GM19193 (cell line): ENCODE measurements around the gene DGKG.

Source experiments
- POLR2A ChIP-seq: IDR thresholded peaks from 4 replicates; pipeline ENCODE4 v1.6.1; 2011; ENCODE audit not compliant: insufficient read depth, insufficient read length; ENCODE audit errors: extremely low read depth

DGKG gene

DNA sequence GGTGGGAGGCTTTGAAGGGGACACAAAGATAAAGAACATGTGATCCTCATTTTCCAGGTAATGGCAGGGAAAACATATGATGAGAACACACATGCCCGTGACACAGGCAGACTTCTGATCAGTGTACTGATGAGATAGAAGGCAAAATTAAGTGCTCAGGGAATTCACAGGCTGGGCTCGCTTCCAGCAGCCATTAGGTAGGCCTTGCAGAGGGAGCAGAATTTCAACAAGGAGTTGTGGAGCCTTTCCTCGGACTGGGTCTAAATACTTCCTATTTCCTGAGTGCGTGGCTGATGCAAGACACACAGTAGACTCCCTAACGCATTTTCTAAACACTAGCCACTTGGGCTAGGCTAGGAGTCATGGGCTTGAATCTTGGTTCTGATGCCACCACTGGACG, 179.2 kb downstream of the DGKG start:
- TF ChIP-seq POLR2A: no peak

DNA sequence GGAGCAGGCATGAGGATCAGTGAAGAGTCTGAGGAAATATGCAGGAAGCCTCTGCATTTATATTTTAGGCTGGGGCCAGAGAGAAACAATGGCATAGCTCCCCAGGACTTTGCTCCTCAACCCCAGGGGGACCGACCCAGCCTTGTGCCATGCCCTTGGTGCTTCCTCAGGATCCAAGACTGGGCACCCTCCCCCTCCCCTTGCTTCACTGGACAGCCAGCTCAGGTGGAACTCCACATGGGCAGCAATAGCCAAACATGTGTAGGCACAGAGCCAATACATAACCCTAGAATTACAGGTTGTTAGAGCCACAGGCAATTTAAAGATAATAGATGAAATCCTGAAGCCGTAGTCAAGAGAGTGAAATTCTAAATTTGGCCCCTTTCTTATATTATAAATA, 180.1 kb downstream of the DGKG start:
- no peak for TF ChIP-seq POLR2A

DNA sequence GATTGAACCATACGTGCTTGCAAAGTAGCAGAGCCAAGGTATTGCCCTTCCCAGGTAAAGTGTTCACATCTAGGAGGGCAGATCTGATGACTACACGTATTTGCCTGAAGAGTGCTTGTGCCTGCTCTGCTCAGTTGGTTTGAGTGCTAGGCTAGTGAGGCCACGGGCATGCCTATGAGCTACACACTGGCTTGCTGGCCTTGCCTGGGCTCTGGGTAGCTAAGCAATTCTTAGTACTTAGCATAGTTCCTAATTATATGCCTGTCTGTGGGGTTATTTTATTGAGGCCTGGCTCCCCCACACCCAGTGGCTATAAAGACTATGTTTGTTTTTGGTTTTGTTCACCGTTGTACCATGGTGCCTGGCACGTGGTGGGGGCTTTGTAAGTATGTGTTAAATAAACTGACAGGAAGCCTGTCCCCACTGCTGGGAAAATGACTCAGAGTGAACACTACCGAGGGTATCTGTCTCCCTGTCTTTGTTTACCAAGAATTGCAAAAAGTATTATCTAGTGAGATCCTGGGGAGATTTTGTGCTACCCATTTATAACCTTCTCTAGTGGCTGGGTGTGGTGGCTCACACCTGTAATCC, 181.0 kb downstream of the DGKG start:
- TF ChIP-seq POLR2A: no peak

DNA sequence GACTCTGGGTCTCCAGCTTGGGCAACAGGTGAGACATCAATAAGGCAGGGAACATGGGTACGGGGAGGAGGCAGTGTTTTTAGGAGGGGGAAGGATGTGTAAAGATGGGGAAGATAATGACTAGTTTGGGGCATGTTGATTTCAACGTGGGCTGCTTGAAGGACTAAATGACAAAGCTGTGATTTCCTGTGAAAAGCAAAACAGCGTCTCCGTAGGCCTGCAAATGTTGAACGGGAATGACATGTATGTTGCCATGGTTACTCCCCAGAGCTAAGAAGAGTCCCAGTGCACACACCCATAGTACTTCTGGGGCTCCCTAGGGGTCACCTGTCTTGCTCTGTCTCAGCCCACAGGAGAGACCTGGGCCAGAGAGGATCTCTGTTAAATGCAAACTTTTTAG, 181.9 kb downstream of the DGKG start:
- no peak for TF ChIP-seq POLR2A

DNA sequence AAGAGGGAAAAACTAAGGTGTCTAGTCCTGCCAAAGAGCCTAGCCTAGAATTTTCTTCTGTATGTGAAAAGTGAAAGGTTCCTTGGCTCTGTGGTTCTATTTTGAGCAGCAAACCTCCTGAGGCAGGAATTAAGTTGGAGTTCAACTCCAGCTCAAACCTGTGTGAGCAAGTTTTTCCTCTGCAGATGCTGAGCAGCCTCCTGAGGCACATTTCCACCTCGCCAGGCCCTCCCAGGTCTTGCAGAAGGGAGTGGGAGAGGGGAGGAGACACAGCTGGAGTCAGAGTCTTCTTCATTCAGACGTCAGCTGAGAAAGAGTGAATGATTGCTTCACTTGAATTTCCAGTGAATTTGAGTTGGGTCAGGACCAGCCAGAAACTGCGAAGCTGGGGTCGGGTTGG, 183.6 kb downstream of the DGKG start:
- no peak for TF ChIP-seq POLR2A

DNA sequence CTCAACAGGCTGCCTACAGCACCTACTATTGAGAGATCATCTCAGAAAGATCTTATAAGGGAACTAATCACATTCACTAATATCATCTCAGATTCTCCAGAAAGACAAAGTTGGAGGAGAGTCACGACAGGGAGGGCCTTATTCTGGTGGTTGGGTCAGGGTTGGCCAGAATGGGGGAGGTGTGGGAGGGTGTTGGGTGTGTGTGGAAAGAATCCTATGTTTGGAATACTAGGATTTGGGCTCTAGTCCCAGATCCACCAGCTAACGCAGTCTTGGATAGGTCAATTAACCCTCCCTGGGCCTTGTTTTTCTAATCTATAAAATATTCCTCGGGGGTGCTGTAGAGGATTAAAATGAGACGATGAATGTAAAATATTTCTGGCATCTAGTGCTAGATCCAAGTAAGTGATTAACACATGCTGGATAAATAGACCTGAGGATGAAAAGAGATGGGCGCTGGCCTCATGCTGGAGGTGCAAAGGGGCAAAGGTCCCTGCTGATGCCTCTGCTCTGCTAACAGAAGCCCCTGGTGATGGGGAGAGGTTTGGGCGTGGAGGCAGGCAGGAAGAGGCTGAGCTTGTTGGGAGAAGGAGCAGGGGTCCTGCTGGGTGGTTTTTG, 185.6 kb downstream of the DGKG start:
- TF ChIP-seq POLR2A: no peak

DNA sequence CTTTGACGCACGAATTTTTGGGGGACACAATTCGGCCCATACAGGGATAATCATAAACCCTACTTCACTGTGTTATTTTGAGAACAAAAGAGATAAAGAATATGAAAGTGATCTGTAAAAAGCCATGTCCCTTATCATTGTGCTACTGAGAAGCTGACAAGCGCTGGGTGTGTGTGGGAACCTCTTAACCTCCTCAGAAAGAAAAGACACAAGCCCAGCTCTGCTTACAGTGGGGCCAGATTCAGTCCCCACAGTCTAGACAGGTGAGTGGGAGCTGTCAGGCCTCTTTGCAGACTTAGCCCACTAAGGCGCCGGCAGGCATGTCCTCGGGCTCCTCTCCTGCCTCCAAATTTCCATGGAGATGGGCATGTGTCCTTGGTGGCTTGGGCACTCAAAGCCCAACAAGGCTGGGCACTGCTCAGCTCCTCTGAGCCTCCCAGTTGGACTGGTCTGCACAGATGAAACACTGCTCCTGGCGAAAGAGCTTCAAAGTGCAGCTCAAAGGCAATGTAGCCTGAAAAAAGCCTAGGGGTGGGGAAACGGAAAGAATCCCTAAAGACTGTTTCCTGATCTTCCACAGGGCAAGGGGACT, 188.7 kb downstream of the DGKG start:
- TF ChIP-seq POLR2A: no peak

DNA sequence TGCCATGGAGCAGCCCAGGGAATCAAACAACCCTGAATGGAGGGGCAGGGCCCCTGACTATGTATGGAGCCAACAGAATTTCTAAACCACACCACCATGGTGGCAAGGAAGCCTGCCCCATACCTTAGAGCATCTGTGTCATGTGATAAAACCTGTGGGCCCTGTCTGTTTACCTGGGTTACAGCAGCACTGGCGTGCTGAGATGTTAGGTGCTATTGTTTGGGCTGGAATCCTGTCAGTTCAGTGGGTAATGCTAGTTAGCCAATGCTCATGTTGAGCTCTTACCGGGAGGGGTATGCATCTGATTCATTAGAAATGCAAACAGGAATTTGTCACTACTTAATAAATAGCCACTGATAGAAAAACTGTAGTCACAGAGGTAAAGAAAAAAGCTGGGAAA, 189.7 kb downstream of the DGKG start:
- TF ChIP-seq POLR2A: no peak

DNA sequence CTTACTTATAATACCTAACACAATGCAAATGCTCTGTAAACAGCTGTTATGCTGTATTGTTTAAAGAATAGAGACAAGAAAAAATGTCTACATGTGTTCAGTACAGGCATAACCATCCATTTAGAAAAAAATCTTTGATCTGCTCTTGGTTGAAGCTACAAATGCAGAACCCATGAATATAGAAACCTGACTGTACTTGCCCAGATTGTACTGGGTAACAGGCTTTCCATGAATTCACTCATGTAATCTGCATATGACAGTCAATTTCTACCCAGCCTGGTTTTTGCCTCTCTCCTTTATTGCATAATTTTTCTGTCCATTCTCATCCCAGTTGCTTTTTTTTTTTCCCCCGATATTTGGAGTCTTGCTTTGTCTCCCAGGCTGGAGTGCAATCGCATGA, 190.5 kb downstream of the DGKG start:
- no peak for TF ChIP-seq POLR2A

DNA sequence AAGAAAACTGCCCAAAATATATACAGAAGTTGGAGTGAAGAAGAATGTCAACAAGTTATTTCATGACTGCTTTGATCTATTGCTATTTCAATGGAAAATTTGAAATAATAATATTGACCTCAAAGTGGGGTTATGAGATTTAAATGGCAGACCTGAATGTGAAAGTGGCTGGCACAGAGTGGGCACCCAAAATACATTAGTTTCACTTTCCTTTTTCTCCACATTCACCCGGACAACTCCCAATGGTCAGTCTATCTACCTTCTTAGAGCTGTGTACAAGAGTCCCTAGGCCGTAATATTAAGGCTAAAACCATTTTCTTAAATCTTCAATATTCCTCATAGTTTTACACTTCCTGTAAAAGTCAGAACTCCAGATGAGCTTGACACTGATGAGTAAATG, 191.5 kb downstream of the DGKG start:
- no peak for TF ChIP-seq POLR2A

DNA sequence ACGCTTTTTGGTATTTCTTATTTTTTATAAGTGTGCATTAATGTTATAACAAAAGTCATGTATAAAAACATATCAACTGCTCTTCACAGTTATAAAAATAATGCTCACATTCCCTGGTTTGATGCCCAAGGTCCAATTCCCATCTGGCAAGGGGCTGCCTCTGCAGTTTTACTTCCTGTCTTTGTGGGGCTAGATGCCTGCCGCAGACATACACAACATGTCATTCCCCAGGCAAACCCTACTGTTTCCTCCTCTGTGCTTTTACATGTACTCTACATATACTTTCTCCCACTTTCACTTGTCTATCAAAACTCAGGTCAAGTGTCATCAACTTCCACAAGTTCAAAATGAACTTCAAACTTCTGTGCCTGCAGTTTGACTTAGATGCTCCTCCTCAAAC, 192.7 kb downstream of the DGKG start:
- TF ChIP-seq POLR2A: no peak

DNA sequence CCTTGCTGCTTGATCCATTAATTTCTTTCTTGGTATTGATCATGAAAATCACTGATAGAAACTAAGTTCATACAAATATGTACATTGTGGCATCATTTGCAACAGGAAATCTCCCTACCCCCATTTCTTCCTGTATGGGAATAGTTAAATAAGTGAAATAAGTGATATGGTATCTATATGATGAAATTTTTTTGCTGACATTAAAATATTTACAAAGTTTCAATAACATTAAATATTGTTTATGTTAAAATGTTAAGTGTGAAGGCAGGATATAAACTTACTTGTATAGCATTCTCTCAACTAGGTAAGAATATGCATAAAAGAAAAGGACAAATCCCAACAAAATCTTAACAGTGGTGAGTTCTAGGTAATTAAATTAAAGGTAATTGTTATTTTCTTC, 193.1 kb downstream of the DGKG start:
- TF ChIP-seq POLR2A: no peak

DNA sequence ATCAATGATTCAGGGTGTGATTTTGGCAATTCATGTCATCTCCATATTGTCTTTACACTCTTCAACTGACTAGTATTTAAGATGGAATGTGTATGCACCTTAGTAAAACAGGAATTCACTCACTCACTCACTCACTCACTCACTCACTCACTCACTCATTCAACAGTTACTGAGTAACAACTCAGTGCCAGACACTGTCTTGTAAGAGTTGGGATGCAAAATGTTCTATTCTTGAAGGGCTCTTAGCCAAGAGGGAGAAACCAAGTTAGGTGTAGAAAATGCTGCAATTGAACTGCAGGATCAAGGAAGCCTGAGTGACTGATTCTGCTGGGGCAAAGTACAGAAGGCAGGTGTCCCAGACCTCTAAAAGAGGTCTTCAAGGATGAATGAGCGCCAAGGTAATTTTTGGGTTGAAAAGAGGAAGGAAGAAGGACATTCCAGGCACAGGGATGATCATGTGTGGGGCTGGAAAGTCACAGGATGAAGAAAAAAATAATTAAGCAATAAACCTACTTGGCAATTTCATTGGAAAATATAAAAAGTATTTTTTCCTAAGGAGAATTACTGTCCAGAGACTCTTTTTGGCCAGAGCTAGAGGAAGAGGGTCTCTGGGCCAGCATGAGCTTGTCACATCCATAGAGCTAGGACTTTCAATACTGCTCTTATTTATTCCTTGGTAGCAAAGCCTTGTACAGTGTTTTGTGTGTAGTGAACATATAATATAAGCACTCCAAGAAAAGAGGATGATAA, 194.2 kb downstream of the DGKG start:
- TF ChIP-seq POLR2A: no peak

DNA sequence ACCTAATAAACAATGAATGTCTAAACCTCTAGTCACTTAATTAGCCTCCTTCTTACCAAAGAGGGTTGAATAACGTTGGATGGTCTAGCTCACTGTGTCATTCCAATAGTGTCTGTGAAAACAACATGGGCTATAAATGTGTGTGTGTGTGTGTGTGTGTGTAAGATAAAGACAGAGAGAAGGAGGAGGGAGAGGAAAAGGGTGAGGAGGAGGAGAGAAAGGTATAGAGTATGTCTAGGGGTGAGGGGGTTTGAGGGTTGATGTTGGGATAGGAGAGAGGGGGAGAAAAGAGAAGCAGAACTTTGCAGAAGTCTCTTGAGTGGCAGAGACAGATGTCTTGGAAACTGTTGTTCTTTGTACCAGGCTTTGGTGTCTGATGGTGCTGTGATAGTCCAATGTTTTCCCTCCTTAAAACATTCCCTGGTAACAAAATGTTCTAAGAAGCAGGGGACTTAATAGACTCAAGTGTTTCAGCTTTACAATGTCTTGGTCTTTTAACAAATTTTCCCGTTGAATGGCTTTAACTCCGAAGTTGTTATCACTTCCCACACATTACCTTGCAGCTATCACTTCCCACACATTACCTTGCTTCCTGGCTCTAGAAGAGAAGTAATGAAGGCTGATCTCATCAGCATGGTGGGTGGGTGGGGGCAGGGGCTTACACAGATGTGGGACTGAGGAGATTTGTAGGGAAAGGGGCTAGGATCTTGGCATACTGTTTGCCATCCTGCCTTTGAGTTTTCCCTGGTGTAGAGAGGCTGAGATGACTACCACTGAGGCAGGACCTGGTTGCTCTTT, 195.3 kb downstream of the DGKG start:
- no peak for TF ChIP-seq POLR2A

DNA sequence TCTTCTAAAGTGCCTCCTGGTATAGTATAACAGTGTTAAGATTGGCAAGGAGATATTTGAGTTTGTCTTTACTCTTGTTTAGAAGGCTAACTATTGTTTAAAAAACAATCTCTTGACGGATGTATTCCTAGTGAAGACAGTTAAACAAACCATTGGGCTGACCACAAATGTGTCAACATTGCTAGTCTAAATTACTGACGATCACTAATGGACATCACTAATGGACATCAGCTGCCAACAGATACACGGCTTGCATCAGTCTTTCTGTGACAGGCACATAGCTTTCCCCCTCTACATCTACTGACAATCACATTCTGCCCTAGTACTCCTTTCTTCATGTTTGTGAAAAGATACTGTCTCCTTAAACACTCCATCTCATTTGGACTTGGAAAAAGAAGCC, 196.0 kb downstream of the DGKG start:
- TF ChIP-seq POLR2A: no peak
